Fibroblast of skin of left quadriceps (primary cell): ENCODE results near the gene NANOS2.
"Not testable (repeated sequence)": the region's sequence is repeated elsewhere in the genome, so short reads cannot be mapped to it uniquely, and the experiment has no call there.

Experiments used
- DNase-seq, 2 experiments: peaks; one replicate each; pipeline ENCODE4 v3.0.0-alpha.2; 2013; ENCODE audit warnings: low read depth in 2 of 2

Gene NANOS2

DNA sequence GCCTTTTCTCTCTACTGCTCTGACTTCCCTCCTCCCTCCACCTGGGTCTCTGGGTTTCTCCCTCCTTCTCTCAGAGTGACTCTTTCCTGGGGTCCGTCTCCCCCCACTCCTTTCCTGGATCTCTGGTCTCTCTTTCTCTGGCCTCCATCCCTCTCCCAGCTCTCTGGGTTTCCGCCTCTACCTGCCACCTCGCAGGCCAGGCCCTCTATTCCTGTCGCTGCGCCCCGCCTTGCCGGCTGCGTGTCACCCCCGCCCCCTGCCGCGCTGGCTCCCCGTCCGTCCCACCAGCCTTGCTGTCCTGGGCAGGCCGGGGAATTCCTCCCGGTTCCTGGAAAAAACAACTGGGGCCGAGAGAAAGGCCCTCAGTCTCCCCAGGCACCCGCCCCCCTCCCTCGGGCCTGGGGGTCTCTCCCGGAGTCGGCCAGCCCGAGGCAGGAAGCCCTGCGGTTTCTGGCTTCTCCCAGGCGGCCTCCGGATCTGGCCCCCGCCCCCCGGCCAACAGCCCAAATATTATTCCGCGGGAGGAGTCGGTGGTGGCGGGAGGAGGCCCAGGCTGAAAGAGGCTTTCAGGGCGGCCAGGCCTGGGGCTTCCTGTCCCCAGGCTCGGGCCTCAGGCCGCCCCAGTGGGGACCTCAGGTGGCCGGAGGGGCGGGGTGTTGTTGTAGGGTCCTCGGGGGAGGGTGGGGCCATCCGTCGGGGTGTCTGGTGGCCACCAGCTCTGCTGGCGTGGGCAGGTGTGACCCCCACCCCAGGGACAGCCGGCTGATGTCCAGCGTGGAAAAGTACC, 38.0 kb downstream of the NANOS2 start:
- DNase-seq: no peak

DNA sequence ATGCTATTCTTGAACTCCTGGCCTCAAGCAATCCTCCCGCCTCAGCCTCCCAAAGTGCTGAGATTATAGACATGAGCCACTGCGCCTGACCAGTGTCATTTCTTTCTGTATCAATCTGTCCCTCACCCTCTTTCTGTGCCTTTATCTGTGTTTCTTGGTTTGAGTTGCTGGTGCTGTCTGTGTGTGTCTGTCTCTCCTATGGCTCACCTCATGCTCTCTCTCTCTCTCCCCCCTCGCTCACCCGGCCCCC, 38.5 kb downstream of the NANOS2 start:
- no peak for DNase-seq

DNA sequence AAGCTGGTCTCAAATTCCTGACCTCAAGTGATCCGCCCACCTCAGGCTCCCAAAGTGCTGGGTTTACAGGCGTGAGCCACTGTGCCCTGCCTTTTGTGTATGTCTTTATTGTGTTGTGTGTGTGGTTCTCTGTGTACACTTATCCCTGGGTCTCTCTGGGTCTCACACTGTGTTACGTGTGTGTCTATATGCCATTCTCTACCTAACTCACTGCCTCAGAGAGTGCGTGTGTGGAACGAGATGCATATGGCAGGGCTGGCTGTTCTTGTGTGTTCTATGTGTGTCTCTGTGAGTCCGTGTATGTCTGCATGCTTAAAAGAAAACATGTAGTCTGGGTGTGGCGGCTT, 40.0 kb downstream of the NANOS2 start:
- no peak for DNase-seq

DNA sequence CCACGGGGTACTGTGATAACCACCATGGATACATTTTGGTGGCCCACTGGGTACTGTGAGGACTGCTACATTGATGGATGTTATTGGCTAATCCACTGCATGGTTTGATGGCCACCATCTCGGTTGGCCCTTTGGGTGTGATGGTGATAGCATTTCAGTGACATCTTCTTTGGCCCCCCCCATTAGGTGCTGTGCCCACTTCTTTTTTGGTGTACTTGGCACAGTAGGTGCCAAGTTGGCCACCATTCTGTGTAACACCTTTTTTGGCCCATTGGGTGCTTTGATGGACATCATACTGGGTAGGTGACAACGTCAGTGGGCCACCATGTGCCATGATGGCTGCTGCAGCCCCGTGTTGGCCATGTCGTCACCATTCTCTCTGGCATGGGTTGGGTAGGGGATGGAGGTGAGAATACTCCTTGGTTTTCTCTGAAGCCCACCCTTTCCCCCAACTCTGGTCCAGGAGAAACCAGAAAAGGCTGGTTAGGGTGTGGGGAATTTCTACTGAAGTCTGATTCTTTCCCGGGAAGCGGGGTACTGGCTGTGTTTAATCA, 41.3 kb downstream of the NANOS2 start:
- no peak for DNase-seq

DNA sequence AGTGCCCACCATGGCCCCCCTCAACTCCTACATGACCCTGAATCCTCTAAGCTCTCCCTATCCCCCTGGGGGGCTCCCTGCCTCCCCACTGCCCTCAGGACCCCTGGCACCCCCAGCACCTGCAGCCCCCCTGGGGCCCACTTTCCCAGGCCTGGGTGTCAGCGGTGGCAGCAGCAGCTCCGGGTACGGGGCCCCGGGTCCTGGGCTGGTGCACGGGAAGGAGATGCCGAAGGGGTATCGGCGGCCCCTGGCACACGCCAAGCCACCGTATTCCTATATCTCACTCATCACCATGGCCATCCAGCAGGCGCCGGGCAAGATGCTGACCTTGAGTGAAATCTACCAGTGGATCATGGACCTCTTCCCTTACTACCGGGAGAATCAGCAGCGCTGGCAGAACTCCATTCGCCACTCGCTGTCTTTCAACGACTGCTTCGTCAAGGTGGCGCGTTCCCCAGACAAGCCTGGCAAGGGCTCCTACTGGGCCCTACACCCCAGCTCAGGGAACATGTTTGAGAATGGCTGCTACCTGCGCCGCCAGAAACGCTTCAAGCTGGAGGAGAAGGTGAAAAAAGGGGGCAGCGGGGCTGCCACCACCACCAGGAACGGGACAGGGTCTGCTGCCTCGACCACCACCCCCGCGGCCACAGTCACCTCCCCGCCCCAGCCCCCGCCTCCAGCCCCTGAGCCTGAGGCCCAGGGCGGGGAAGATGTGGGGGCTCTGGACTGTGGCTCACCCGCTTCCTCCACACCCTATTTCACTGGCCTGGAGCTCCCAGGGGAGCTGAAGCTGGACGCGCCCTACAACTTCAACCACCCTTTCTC, 42.3 kb downstream of the NANOS2 start:
- DNase-seq: no peak

DNA sequence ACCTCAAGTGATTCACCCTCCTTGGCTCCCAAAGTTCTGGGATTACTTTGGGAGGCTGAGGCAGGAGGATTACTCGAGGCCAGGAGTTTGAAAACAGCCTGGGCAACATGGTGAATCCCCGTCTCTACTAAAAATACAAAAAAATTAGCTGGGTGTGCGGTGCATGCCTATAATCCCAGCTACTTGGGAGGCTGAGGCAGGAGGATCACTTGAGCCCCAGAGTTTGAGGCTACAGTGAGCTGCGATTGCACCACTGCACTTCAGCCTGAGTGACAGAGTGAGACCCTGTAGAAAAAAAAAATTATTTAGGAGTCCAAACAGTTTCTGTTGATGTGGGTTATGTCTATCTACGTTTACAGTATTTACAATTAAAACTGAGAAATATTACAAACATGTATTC, 43.8 kb downstream of the NANOS2 start:
- DNase-seq: no peak

DNA sequence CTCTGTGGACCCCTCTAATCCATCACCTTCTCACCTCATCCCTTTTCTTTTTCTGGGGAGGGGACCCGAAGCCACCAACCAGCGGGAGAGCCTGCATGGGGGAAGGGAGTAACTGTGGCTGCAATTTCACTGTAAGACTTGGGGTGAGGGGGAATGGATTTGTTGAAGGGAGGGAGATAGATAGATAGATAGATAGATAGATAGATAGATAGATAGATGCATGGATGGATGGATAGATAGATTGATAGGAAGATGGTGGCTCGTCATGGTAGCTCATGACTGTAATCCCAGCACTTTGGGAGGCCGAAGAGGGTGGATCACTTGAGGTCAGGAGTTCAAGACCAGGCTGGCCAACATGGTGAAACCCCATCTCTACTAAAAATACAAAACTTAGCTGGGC, 47.3 kb downstream of the NANOS2 start:
- not testable (repeated sequence) for DNase-seq

DNA sequence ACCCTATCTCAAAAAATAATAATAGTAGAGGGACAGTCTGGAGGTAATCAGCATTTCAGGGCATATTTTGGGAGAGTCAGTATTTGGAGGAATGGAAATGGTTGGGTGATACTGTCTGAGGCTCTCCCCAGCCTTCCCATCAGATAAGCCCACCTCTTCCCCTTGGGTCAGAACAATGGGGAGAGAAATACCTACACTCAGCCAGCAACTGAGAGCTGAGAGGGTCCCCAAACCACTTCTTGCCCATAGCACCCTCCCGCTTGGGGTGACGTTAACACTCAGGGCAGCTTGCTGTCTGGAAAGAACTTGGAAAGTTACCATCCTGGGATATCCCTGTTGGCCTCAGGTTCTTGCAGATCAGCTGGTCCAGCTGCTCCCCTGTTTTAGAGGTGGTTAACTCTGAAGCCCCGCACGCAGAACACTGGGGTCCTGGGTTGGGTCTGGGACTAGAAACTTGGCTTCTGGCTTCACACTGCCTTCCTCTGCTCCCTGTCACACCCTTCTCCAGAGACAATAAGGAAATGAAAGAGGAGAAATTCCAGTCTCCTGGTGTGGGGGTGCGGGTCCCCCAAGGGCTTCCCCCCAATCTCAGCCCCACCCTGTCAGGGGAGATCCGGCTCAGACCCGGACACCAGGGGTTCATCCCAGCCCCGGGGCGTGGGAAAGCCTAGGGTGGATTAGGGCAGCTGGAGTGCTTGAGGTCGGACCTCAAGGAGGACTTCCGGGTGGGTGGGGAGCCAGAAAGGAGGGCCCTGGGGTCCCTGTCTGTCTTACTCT, 48.0 kb downstream of the NANOS2 start:
- DNase-seq: no peak

DNA sequence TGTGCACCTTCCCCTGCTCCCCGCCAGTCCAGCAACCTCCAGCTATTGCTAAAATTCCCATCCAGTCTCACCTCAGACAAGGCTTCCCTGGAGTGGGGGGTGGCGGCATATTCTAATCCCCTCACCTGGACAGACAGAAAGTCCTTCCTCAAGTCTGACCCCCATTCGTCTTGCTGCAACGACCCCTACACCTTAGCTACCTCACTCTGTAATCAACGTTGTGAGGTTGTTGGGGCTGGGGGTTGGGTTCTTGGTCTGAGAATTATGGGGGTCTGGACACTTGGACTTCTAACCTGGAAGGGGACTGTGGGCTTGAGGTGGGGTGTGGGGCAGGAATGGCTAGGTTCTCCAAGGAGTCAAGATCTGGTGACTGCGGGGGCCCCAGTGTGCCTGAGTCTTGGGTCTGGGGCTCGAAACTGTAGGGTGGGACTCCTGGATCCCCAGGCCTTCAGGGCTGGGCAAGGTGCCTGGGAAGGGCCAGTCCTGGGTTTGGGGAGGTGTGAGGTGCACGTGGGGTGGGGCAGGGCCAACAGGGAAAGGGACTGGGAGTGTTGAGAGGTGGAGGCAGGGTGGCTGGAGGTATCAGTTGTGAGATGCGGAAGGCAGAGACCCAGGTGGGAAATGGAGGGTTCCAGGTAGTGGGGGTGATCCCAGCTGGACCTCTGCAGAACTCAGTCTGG, 49.2 kb downstream of the NANOS2 start:
- DNase-seq: no peak

DNA sequence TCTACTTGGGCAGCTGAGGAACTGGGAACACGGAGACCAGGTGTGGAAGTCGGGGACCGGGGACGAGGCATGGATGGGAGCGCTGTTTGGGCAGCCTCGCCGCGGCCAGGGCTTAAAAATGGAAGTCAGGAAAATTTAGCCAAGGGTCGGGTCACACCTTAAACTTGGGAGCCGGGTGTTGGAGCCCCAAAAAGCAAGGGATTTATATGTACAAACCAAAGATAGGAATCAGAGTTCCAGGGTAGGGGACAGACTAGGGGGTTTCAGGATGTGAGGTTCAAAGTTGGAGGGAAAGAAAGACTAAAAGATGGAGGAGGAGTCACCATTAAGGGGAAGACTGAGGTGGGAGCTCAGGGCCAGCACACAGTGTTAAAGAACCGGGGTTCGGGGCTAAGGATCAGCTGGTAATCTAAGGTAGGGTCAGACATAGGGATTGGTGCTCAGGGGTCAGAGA, 49.9 kb downstream of the NANOS2 start:
- DNase-seq: no peak

DNA sequence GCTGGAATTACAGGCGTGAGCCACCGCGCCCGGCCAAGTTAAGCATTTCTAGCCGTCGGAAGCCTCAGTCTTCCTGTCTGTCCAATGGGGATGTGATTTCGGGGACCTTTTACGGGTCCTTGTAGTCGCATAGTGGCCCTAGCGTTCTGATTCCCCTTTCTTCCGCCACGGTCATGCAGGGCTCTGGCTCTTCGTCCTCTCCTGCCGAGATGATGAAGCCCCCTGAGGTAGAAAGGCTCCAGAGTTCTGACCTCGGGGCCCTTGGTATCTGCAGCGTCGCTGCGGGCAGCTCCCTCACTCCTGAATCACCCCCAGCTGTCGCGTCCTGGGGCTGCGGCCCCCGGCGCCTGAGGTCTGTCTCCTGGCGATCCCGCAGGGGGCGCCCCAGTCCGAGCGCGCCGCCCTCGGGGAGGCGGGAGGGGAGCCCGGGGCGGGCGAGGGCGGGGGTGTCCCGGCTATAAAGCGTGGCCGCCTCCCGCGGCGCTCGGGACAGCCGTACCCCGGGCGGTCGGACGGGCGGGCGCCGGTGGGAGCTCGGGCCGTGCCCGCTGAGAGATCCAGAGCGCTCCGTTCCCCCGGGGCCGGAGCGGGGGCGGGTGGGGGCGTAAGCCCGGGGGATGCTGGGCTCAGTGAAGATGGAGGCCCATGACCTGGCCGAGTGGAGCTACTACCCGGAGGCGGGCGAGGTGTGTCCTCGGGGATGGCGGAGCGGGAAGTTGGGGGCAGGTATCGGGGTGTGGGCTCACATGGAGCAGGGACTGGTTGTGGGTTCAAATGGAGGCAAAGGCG, 50.5 kb downstream of the NANOS2 start, which contains the start of gene FOXA3:
TSS of gene FOXA3 (plus strand) at position 487 of the 789 bp plus-strand sequence. CDS start at position 618, 131 bp downstream.
- DNase-seq: no peak

DNA sequence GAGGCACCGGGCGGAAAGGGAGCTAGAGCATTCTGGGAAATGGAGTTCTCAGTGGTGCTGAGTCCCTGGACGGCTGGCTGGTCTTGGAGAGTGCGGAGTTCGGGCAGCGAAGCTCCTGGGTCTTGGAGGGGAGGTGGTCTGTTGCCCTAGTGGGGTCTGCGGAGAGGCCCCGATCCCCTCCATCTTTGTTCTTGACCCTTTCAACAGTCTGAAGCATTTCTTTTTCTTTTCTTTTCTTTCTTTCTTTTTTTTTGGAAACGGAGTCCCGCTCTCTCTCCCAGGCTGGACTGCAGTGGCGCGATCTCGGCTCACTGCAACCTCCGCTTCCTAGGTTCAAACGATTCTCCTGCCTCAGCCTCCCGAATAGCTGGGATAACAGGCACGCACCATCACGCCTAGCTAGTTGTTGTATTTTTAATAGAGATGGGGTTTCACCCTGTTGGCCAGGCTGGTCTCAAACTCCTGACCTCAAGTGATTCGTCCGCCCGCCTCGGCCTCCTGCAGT, 51.2 kb downstream of the NANOS2 start:
- DNase-seq: no peak
